ENCODE measurements around the gene PAX7. TPM values are rescaled to one million over a fixed set of nuclear protein-coding genes. Genes with fewer than 3 reads are reported as not detected.

Gene PAX7
- total and polyA plus RNA-seq, 2 experiments from 2014 or later, result 0.03 TPM; not detected in 1

DNA sequence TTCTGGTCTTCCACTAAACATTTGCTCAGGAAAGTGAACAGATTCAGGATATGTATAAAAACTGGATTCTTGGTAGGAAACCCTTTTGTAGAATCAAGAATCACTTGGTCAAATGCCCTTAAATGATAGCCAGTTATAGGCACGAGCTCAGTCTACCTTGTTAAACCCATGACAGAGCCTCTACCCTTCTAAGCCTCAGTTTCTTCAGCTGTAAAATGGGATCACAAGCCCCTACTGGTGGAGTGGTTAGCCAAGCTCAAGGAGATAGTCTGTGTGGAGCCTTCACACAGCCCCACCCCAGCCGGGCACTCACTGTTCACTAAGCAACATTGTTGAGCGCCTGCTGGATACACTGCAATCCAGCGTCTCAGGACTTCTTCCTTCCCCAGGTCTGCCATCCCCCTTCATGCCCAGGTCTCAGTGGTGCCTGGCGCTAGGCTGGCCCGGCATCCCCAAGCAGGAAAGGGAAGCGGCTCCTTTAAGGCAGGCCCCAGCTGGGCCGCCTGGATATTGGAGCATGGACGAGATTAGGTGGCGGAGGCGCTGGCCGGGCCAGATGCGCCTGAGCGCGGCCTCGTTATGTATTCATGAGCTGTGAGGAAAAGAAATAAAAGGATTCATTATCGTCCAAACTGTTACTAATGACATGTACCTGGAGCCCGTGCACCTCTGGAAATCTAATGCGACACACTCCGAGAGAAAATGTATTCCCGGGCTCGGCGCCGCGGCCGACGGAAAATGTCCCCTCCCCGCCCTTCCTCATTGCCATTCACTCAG is 153.2 kb downstream of the PAX7 start:
- H3K4me2 ChIP-seq, result peak overlapping the region; percentile 90
- H3K27me3 Mint-ChIP-seq (ENCODE audit: insufficient read depth, low read depth, poor library complexity), result peaks cover 26% of the 10 kb centered on the region
- DNase-seq (ENCODE audit: low spot score), result peak; percentile 64

More for the DNA sequence above, 153.2 kb downstream of the PAX7 start:
- peak overlapping the region; percentile 95 for H2AFZ ChIP-seq
- H3K27me3 ChIP-seq (ENCODE audit: insufficient read depth), result peaks cover 10% of the 10 kb centered on the region
- H3K9me3 Mint-ChIP-seq, result no peaks in the 10 kb centered on the region; the same call in 2 of the 3 replicates
- no peak overlapping the region for H3K27ac ChIP-seq (ENCODE audit: low read depth)
- peak; percentile 83 for ATAC-seq
- H4K20me1 ChIP-seq (replicated peaks; ENCODE audit: insufficient read depth), result no peaks in the 10 kb centered on the region
- H3K27ac Mint-ChIP-seq, result no peak overlapping the region
- no peaks in the 10 kb centered on the region for H3K36me3 Mint-ChIP-seq (ENCODE audit: low read depth)
- no peaks in the 10 kb centered on the region for H3K9me2 ChIP-seq (ENCODE audit: insufficient read depth)
- H3K4me1 ChIP-seq (ENCODE audit: insufficient read depth), result peaks cover 15% of the 10 kb centered on the region
- peaks cover 24% of the 10 kb centered on the region for H3K4me1 Mint-ChIP-seq
- peak overlapping the region; percentile 79 for H3K4me3 Mint-ChIP-seq
- no peaks in the 10 kb centered on the region for H3K79me2 ChIP-seq (replicated peaks; ENCODE audit: insufficient read depth)
- peak overlapping the region; percentile 69 for H3K4me3 ChIP-seq
- TF ChIP-seq STAT1 (IDR thresholded peaks at IDR 0.05; ENCODE audit: unreplicated experiment), result no peak
- TF ChIP-seq EZH2 (IDR thresholded peaks at IDR 0.05; ENCODE audit: low read depth, unreplicated experiment), result no peak
- TF ChIP-seq ZNF462 (CRISPR knock-in tag; IDR thresholded peaks at IDR 0.05), result no peak
- TF ChIP-seq, protein P1, sequence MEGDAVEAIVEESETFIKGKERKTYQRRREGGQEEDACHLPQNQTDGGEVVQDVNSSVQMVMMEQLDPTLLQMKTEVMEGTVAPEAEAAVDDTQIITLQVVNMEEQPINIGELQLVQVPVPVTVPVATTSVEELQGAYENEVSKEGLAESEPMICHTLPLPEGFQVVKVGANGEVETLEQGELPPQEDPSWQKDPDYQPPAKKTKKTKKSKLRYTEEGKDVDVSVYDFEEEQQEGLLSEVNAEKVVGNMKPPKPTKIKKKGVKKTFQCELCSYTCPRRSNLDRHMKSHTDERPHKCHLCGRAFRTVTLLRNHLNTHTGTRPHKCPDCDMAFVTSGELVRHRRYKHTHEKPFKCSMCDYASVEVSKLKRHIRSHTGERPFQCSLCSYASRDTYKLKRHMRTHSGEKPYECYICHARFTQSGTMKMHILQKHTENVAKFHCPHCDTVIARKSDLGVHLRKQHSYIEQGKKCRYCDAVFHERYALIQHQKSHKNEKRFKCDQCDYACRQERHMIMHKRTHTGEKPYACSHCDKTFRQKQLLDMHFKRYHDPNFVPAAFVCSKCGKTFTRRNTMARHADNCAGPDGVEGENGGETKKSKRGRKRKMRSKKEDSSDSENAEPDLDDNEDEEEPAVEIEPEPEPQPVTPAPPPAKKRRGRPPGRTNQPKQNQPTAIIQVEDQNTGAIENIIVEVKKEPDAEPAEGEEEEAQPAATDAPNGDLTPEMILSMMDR (conservative IDR thresholded peaks at IDR 0.05; ENCODE audit: low read depth in 2 of 2), result no peak
- TF ChIP-seq NANOG (IDR thresholded peaks at IDR 0.05; ENCODE audit: borderline replicate concordance), result no peak
- no peak for TF ChIP-seq ZNF114 (CRISPR knock-in tag; IDR thresholded peaks at IDR 0.05)
- TF ChIP-seq JUNB (IDR thresholded peaks at IDR 0.05; ENCODE audit: unreplicated experiment), result no peak
- TF ChIP-seq, protein P2, sequence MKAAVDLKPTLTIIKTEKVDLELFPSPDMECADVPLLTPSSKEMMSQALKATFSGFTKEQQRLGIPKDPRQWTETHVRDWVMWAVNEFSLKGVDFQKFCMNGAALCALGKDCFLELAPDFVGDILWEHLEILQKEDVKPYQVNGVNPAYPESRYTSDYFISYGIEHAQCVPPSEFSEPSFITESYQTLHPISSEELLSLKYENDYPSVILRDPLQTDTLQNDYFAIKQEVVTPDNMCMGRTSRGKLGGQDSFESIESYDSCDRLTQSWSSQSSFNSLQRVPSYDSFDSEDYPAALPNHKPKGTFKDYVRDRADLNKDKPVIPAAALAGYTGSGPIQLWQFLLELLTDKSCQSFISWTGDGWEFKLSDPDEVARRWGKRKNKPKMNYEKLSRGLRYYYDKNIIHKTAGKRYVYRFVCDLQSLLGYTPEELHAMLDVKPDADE (IDR thresholded peaks at IDR 0.05), result no peak
- no peak for TF ChIP-seq EZH2phosphoT487 (IDR thresholded peaks at IDR 0.05; ENCODE audit: unreplicated experiment)
- no peak for TF ChIP-seq CREB1 (CRISPR knock-in tag; IDR thresholded peaks at IDR 0.05; ENCODE audit: low read depth)
- TF ChIP-seq POLR2AphosphoS5 (IDR thresholded peaks at IDR 0.05; ENCODE audit: low read depth), result no peak
- no peak for TF ChIP-seq ZNF331 (CRISPR knock-in tag; IDR thresholded peaks at IDR 0.05; ENCODE audit: low read depth)
- TF ChIP-seq, protein P3, sequence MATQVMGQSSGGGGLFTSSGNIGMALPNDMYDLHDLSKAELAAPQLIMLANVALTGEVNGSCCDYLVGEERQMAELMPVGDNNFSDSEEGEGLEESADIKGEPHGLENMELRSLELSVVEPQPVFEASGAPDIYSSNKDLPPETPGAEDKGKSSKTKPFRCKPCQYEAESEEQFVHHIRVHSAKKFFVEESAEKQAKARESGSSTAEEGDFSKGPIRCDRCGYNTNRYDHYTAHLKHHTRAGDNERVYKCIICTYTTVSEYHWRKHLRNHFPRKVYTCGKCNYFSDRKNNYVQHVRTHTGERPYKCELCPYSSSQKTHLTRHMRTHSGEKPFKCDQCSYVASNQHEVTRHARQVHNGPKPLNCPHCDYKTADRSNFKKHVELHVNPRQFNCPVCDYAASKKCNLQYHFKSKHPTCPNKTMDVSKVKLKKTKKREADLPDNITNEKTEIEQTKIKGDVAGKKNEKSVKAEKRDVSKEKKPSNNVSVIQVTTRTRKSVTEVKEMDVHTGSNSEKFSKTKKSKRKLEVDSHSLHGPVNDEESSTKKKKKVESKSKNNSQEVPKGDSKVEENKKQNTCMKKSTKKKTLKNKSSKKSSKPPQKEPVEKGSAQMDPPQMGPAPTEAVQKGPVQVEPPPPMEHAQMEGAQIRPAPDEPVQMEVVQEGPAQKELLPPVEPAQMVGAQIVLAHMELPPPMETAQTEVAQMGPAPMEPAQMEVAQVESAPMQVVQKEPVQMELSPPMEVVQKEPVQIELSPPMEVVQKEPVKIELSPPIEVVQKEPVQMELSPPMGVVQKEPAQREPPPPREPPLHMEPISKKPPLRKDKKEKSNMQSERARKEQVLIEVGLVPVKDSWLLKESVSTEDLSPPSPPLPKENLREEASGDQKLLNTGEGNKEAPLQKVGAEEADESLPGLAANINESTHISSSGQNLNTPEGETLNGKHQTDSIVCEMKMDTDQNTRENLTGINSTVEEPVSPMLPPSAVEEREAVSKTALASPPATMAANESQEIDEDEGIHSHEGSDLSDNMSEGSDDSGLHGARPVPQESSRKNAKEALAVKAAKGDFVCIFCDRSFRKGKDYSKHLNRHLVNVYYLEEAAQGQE (IDR thresholded peaks at IDR 0.05; ENCODE audit: unreplicated experiment), result no peak
- H3F3A ChIP-seq (replicated peaks; ENCODE audit: low read depth), result no peaks in the 10 kb centered on the region; the same call in 1 of the 2 replicates
- H3K36me3 ChIP-seq (ENCODE audit: insufficient read depth), result no peaks in the 10 kb centered on the region
